ENCODE data around the gene PCMT1. TPM values are rescaled to one million over a fixed set of nuclear protein-coding genes. Genes with fewer than 3 reads are reported as not detected.
"Not testable (repeated sequence)": the region's sequence is repeated elsewhere in the genome, so short reads cannot be mapped to it uniquely, and the experiment has no call there.

PCMT1 gene
- total RNA-seq, 1 experiment from 2014 or later: 90.7 TPM

- TF ChIP-seq PREB (CRISPR knock-in tag; IDR thresholded peaks at IDR 0.05; ENCODE audit: borderline replicate concordance): 0 out of 2 replicates have a peak, but pooled peaks have one; percentile 33
- H3K27me3 Mint-ChIP-seq (ENCODE audit: low read depth); ATAC-seq; H3K9me3 Mint-ChIP-seq; DNase-seq (ENCODE audit: low spot score); H3K36me3 Mint-ChIP-seq: not testable (repeated sequence)
- peak overlapping the region; percentile 88 for H3K4me3 Mint-ChIP-seq
- H3K27ac Mint-ChIP-seq: peak overlapping the region; percentile 84
- ChIA-PET CTCF (interaction anchor here (0.5 to 1.4 kb wide), 2 partner anchors 57 to 183 kb away, joined by 3 read pairs; partner anchors contain the start of gene GINM1), POLR2A (interaction anchor here (1.0 kb wide), 1 partner anchor 31 kb away, joined by 3 read pairs; the partner anchor contains the start of gene LATS1)
- H3K4me1 Mint-ChIP-seq: peaks cover 21% of the 10 kb centered on the region
Measured at GRCh38 chr6:149749082-149749593, 403 bp upstream of the PCMT1 start.

- peak; percentile 77 for DNase-seq (ENCODE audit: low spot score)
- Mint-ChIP-seq H3K27ac (peak overlapping the region; percentile 82), H3K27me3 (ENCODE audit: low read depth) (no peaks in the 10 kb centered on the region), H3K4me1 (peaks cover 21% of the 10 kb centered on the region), H3K9me3 (no peaks in the 10 kb centered on the region), H3K36me3 (no peaks in the 10 kb centered on the region), H3K4me3 (peak overlapping the region; percentile 88)
- POLR2A ChIA-PET: no interaction called here
- peak; percentile 43 for ATAC-seq
- CTCF ChIA-PET: interaction anchor here (1.4 kb wide), 1 partner anchor 56 kb away, joined by 3 read pairs; no protein-coding TSS in a partner anchor
- TF ChIP-seq ZNF281 (CRISPR knock-in tag; IDR thresholded peaks at IDR 0.05) (peak; percentile 59; the same call in 1 of the 2 replicates), ZNF671 (CRISPR knock-in tag; IDR thresholded peaks at IDR 0.05) (no peak), FOXJ3 (CRISPR knock-in tag; IDR thresholded peaks at IDR 0.05; ENCODE audit: borderline replicate concordance) (no peak), STAT6 (CRISPR knock-in tag; conservative IDR thresholded peaks at IDR 0.05; ENCODE audit: low read depth) (no peak)
Measured at GRCh38 chr6:149750136-149750609, 632 bp downstream of the PCMT1 start.

GRCh38 chr6:149751239-149751638 lies 1.7 kb downstream of the PCMT1 start:
- H3K4me1 Mint-ChIP-seq: peaks cover 15% of the 10 kb centered on the region
- TF ChIP-seq ZMAT4 (CRISPR knock-in tag; IDR thresholded peaks at IDR 0.05) (no peak), ZNF317 (CRISPR knock-in tag; IDR thresholded peaks at IDR 0.05; ENCODE audit: borderline replicate concordance, low read depth) (no peak), PREB (CRISPR knock-in tag; IDR thresholded peaks at IDR 0.05; ENCODE audit: borderline replicate concordance) (no peak), E2F5 (CRISPR knock-in tag; IDR thresholded peaks at IDR 0.05) (no peak), ERG (CRISPR knock-in tag; IDR thresholded peaks at IDR 0.05) (no peak), ZNF232 (CRISPR knock-in tag; IDR thresholded peaks at IDR 0.05) (no peak), ZNF138 (CRISPR knock-in tag; conservative IDR thresholded peaks at IDR 0.05) (no peak), IRF2 (CRISPR knock-in tag; IDR thresholded peaks at IDR 0.05; ENCODE audit: borderline replicate concordance, low read depth) (no peak), MAX (CRISPR knock-in tag; IDR thresholded peaks at IDR 0.05) (no peak), CBFB (CRISPR knock-in tag; IDR thresholded peaks at IDR 0.05; ENCODE audit: low read depth) (no peak), SP1 (CRISPR knock-in tag; conservative IDR thresholded peaks at IDR 0.05) (no peak), E2F1 (CRISPR knock-in tag; IDR thresholded peaks at IDR 0.05) (no peak)

More at GRCh38 chr6:149751239-149751638, 1.7 kb downstream of the PCMT1 start:
- Mint-ChIP-seq H3K9me3 (no peaks in the 10 kb centered on the region), H3K4me3 (peak overlapping the region; percentile 88), H3K27me3 (ENCODE audit: low read depth) (no peaks in the 10 kb centered on the region), H3K36me3 (no peaks in the 10 kb centered on the region), H3K27ac (no peak overlapping the region)
- ChIA-PET POLR2A (interaction anchor here (0.6 kb wide), 1 partner anchor 33 kb away, joined by 3 read pairs; no protein-coding TSS in a partner anchor), CTCF (no interaction called here)
- no peak for ATAC-seq
- no peak for DNase-seq (ENCODE audit: low spot score)

Measured in WTC11 (cell line).